Psoas muscle (tissue), 8 donors: ENCODE results near the gene SPAG6. TPM values are rescaled to one million over a fixed set of nuclear protein-coding genes. Genes with fewer than 3 reads are reported as not detected.

Source experiments
- ATAC-seq, 4 donors: fragments of 200-7000 bp; cut with Tn5 transposase; one replicate each; pipeline ENCODE4 v1.9.1; 2020; ENCODE audit warnings: moderate library complexity in 3 of 4, mild to moderate bottlenecking in 2 of 4
- DNase-seq, 2 donors: peaks; one replicate each; pipeline ENCODE4 v3.0.0-alpha.2; 2020
- H3K27ac ChIP-seq: fragments of 200-600 bp; one replicate; pipeline ENCODE4 v1.8.0; 2022
- H3K27me3 ChIP-seq, 3 donors: fragments of 200-600 bp in 1 of 3; one replicate each; pipeline versions ENCODE4 v1.6.1 to v1.8.0; 2013 to 2022; ENCODE audit warnings: low read length in 2 of 3, mild to moderate bottlenecking in 2 of 3, moderate library complexity in 1 of 3; ENCODE audit not compliant: insufficient read depth in 3 of 3
- H3K36me3 ChIP-seq, 2 donors: fragments of 200-600 bp in 1 of 2; one replicate each; pipeline versions ENCODE4 v1.6.1 to v1.8.0; 2013 to 2022; ENCODE audit warnings: low read depth in 1 of 2, mild to moderate bottlenecking in 1 of 2, moderate library complexity in 1 of 2; ENCODE audit not compliant: insufficient read depth in 1 of 2
- H3K4me1 ChIP-seq: fragments of 200-600 bp; one replicate; pipeline ENCODE4 v1.8.0; 2022
- H3K4me3 ChIP-seq: fragments of 200-600 bp; one replicate; pipeline ENCODE4 v1.8.0; 2022; ENCODE audit warnings: mild to moderate bottlenecking
- H3K9me3 ChIP-seq: fragments of 200-600 bp; one replicate; pipeline ENCODE4 v1.8.0; 2022
- CTCF ChIP-seq: fragments of 200-600 bp; IDR thresholded peaks from one replicate; pipeline ENCODE4 v1.8.0; 2022; ENCODE audit warnings: antibody characterized with exemption
- WGBS, 3 donors: extraction: QIAGEN DNeasy Blood & Tissue Kit; methylation state at CpG; one replicate each; pipeline versions ENCODE4 v1.1.6 to v1.1.7; 2013; 5-methylcytosine and 5-hydroxymethylcytosine counted together
- intact Hi-C, 2 donors: fragments of 100-400 bp; cut with DNase I; formaldehyde crosslinking; loops; one replicate each; pipeline versions ENCODE4 v1.11.0 to v1.14.2; 2022
- polyA plus RNA-seq, 3 donors: library from polyadenylated mRNA; stranded (reverse); fragments of 200-250 nt; gene quantifications; one replicate each; pipeline ENCODE4 v1.2.3, GENCODE V29; 2013
- total RNA-seq, 4 donors: library from RNA; stranded (reverse); fragmentation: NEBNext Ultra II Directional in 2 of 4; extraction: Animal tissue kit (Norgen Biotek cat#: 25700) in 2 of 4; gene quantifications; one replicate each; pipeline versions ENCODE4 v1.2.1 to v1.2.4, GENCODE V29; 2021 to 2023
- donor health status: healthy with polysubstance abuse.
- donor health status: DM: no; HTN: no; CAD: no; lungs with moderate emphysema.
- donor health status: Bipolar disorder and iron deficiency.
- donor health status: healthy.
- donor health status: DM: yes; HTN: yes; CAD: no.
- donor health status: DM: no; HTN: no; CAD: no.
- donor health status: DM: no; HTN: no; CAD: no.
- donor health status: DM: yes; HTN: yes; CAD: no.

The SPAG6 gene
- total and polyA plus RNA-seq, 7 donors, result 0.15 TPM; not detected in 6

- ATAC-seq, result no peak
- 89 to 93% (median 90%) methylated on average over 5 of the region's 5 CpGs for WGBS, 3 donors
- intact Hi-C loops, result no loop called here
Measured at GRCh38 chr10:22369434-22370072, 24.3 kb downstream of the SPAG6 start.

GRCh38 chr10:22370320-22370719 is 25.0 kb downstream of the SPAG6 start:
- no peak for TF ChIP-seq CTCF
- no peak overlapping the region for H3K4me3 ChIP-seq
- H3K9me3 ChIP-seq, result no peaks in the 10 kb centered on the region
- no peaks in the 10 kb centered on the region for H3K4me1 ChIP-seq
- ATAC-seq, result no peak
- H3K27ac ChIP-seq, result no peak overlapping the region
- no peaks in the 10 kb centered on the region for H3K27me3 ChIP-seq
- DNase-seq, result no peak
- H3K36me3 ChIP-seq, result no peaks in the 10 kb centered on the region
- intact Hi-C loops, result no loop called here

More at GRCh38 chr10:22369434-22370072, 24.3 kb downstream of the SPAG6 start:
- Histone ChIP-seq H3K36me3 (no peaks in the 10 kb centered on the region), H3K9me3 (no peaks in the 10 kb centered on the region), H3K27ac (no peak overlapping the region), H3K4me3 (no peak overlapping the region), H3K27me3 (no peaks in the 10 kb centered on the region), H3K4me1 (no peaks in the 10 kb centered on the region)
- no peak for DNase-seq
- no peak for TF ChIP-seq CTCF

GRCh38 chr10:22372298-22372697 is 27.0 kb downstream of the SPAG6 start:
- no peak overlapping the region for H3K4me3 ChIP-seq
- DNase-seq (no peak), ATAC-seq (no peak)
- H3K27ac ChIP-seq, result no peak overlapping the region
- intact Hi-C loops, result no loop called here
- H3K9me3 ChIP-seq, result no peaks in the 10 kb centered on the region
- WGBS, 3 donors, result 80 to 87% (median 80%) methylated on average over 6 of the region's 6 CpGs
- no peaks in the 10 kb centered on the region for H3K36me3 ChIP-seq
- no peak for TF ChIP-seq CTCF
- no peaks in the 10 kb centered on the region for H3K27me3 ChIP-seq
- no peaks in the 10 kb centered on the region for H3K4me1 ChIP-seq

- Histone ChIP-seq H3K4me1 (no peaks in the 10 kb centered on the region), H3K4me3 (no peak overlapping the region), H3K36me3 (no peaks in the 10 kb centered on the region), H3K27me3 (no peaks in the 10 kb centered on the region), H3K27ac (no peak overlapping the region), H3K9me3 (no peaks in the 10 kb centered on the region)
- intact Hi-C loops, result no loop called here
- WGBS, 3 donors, result 37 to 53% (median 37%) methylated on average over 9 of the region's 9 CpGs
- no peak for TF ChIP-seq CTCF
- no peak for ATAC-seq
- no peak for DNase-seq
Measured at GRCh38 chr10:22372917-22373316, 27.6 kb downstream of the SPAG6 start.
